GM10266 (cell line): Measurements from ENCODE around the gene RIPPLY2.

Experiments
- DNase-seq: peaks from one replicate; pipeline ENCODE4 v3.0.0; 2012; ENCODE audit errors: extremely low spot score
- CTCF ChIP-seq: IDR thresholded peaks from 2 replicates; pipeline ENCODE4 v1.5.1; 2012; ENCODE audit warnings: mild to moderate bottlenecking, low read depth; ENCODE audit not compliant: control insufficient read depth, insufficient read depth; ENCODE audit errors: missing control alignments

Gene RIPPLY2

GRCh38 chr6:83847179-83847578 lies 6.0 kb upstream of the RIPPLY2 start:
- DNase-seq: no peak
- TF ChIP-seq CTCF: no peak

GRCh38 chr6:83849127-83849526 lies 4.0 kb upstream of the RIPPLY2 start:
- no peak for TF ChIP-seq CTCF
- DNase-seq: no peak

GRCh38 chr6:83849610-83850009 lies 3.5 kb upstream of the RIPPLY2 start:
- TF ChIP-seq CTCF: no peak
- no peak for DNase-seq

- no peak for TF ChIP-seq CTCF
These were observed 507 bp upstream of the RIPPLY2 start for GRCh38 chr6:83852528-83853177.

GRCh38 chr6:83854001-83854501 lies 891 bp downstream of the RIPPLY2 start:
- no peak for TF ChIP-seq CTCF
- no peak for DNase-seq

More at GRCh38 chr6:83852528-83853177, 507 bp upstream of the RIPPLY2 start:
- no peak for DNase-seq

- no peak for DNase-seq
- TF ChIP-seq CTCF: no peak
These were observed 1.6 kb downstream of the RIPPLY2 start for GRCh38 chr6:83854766-83855165.
